Endothelial cell (in vitro differentiated cells): ENCODE data around the gene MACROD2. TPM values are rescaled to one million over a fixed set of nuclear protein-coding genes. Genes with fewer than 3 reads are reported as not detected.

Experiments used
- DNase-seq: peaks from one replicate; pipeline ENCODE4 v3.0.0; 2021; ENCODE audit warnings: low spot score
- H3K27ac Mint-ChIP-seq: one replicate; pipeline ENCODE4 v1.8.0; 2021; ENCODE audit warnings: mixed read lengths, inconsistent platforms; ENCODE audit not compliant: unreplicated experiment
- H3K27me3 Mint-ChIP-seq: one replicate; pipeline ENCODE4 v1.8.0; 2021; ENCODE audit warnings: mild to moderate bottlenecking, moderate library complexity, mixed read lengths, inconsistent platforms; ENCODE audit not compliant: unreplicated experiment
- H3K36me3 Mint-ChIP-seq: one replicate; pipeline ENCODE4 v1.8.0; 2021; ENCODE audit warnings: mild to moderate bottlenecking, low read depth, mixed read lengths, inconsistent platforms; ENCODE audit not compliant: unreplicated experiment
- H3K4me1 Mint-ChIP-seq: one replicate; pipeline ENCODE4 v1.8.0; 2021; ENCODE audit warnings: mild to moderate bottlenecking, mixed read lengths, inconsistent platforms; ENCODE audit not compliant: unreplicated experiment
- H3K4me3 Mint-ChIP-seq: one replicate; pipeline ENCODE4 v1.8.0; 2021; ENCODE audit warnings: mild to moderate bottlenecking, mixed read lengths, inconsistent platforms; ENCODE audit not compliant: unreplicated experiment
- H3K9me3 Mint-ChIP-seq: one replicate; pipeline ENCODE4 v1.8.0; 2021; ENCODE audit warnings: mixed read lengths, inconsistent platforms; ENCODE audit not compliant: unreplicated experiment
- CTCF ChIP-seq: fragments of 200-600 bp; sonication (generic); IDR thresholded peaks from one replicate; pipeline ENCODE4 v1.5.0; 2021; ENCODE audit warnings: antibody characterized with exemption; ENCODE audit not compliant: unreplicated experiment
- total RNA-seq: library from RNA; stranded (reverse); fragmentation: NEBNext Ultra II Directional; extraction: Animal tissue kit (Norgen Biotek cat#: 25700); gene quantifications from one replicate; pipeline ENCODE4 v1.2.1, GENCODE V29; 2021; ENCODE audit not compliant: unreplicated experiment

MACROD2 gene
- total RNA-seq, 1 donor from 2014 or later = 6.4 TPM

GRCh38 chr20:16004108-16004854, 2009.0 kb downstream of the MACROD2 start:
- Mint-ChIP-seq H3K27me3 (no peaks in the 10 kb centered on the region), H3K36me3 (no peaks in the 10 kb centered on the region), H3K4me3 (no peak overlapping the region), H3K27ac (no peak overlapping the region), H3K9me3 (no peaks in the 10 kb centered on the region), H3K4me1 (no peaks in the 10 kb centered on the region)
- no peak for DNase-seq
- TF ChIP-seq CTCF = no peak

GRCh38 chr20:16005021-16005914, 2010.0 kb downstream of the MACROD2 start:
- Mint-ChIP-seq H3K27ac (no peak overlapping the region), H3K4me1 (no peaks in the 10 kb centered on the region), H3K9me3 (no peaks in the 10 kb centered on the region), H3K4me3 (no peak overlapping the region), H3K36me3 (no peaks in the 10 kb centered on the region), H3K27me3 (no peaks in the 10 kb centered on the region)
- DNase-seq = no peak
- TF ChIP-seq CTCF = no peak

GRCh38 chr20:16005915-16006493, 2010.7 kb downstream of the MACROD2 start:
- no peak overlapping the region for H3K4me3 Mint-ChIP-seq
- peaks cover 3% of the 10 kb centered on the region for H3K27me3 Mint-ChIP-seq
- TF ChIP-seq CTCF = no peak
- DNase-seq = no peak
- no peak overlapping the region for H3K27ac Mint-ChIP-seq
- H3K9me3 Mint-ChIP-seq = no peaks in the 10 kb centered on the region
- no peaks in the 10 kb centered on the region for H3K4me1 Mint-ChIP-seq
- H3K36me3 Mint-ChIP-seq = no peaks in the 10 kb centered on the region

DNA sequence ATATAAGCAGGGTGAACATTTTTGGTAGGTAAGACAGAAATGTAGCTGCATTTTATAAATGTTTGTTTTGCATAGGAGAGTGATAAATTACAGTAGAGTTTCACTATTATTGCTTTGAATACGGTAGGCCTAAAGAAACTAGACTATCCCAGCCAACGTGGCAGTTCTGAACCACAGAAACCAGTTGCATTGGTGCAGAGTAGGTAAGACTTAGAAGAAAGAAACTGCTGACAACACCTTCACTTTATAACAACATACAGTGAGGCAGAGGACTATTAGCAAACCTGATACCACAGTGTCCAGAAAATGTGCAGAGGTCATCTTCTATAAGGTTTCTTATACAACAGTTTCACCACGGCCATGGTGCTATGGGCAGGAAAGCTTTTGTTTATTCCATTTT, 2011.8 kb downstream of the MACROD2 start:
- DNase-seq = no peak
- no peaks in the 10 kb centered on the region for H3K4me1 Mint-ChIP-seq
- peaks cover 4% of the 10 kb centered on the region for H3K27me3 Mint-ChIP-seq
- no peaks in the 10 kb centered on the region for H3K9me3 Mint-ChIP-seq
- H3K36me3 Mint-ChIP-seq = no peaks in the 10 kb centered on the region
- H3K27ac Mint-ChIP-seq = no peak overlapping the region
- H3K4me3 Mint-ChIP-seq = no peak overlapping the region
- no peak for TF ChIP-seq CTCF
